Prostate gland (tissue), 2 donors: ENCODE results near the gene DYSF. TPM values are rescaled to one million over a fixed set of nuclear protein-coding genes. Genes with fewer than 3 reads are reported as not detected.

Experiments used
- DNase-seq: peaks from one replicate; pipeline ENCODE4 v3.0.0-alpha.2; 2019; ENCODE audit warnings: low spot score
- H3K27ac ChIP-seq, 2 donors: fragments of 200-600 bp; sonication (generic); 2 replicates each; pipeline ENCODE4 v1.5.1; 2017 to 2019
- H3K27me3 ChIP-seq: fragments of 200-600 bp; sonication (generic); replicated peaks from 2 replicates; pipeline ENCODE4 v1.5.1; 2019; ENCODE audit not compliant: insufficient read depth
- H3K36me3 ChIP-seq, 2 donors: fragments of 200-600 bp; sonication (generic); 1 replicate in 1 of 2; 2 replicates in 1 of 2; pipeline versions ENCODE4 v1.5.1 to v1.8.1; 2017 to 2019
- H3K4me1 ChIP-seq: fragments of 200-600 bp; sonication (generic); replicated peaks from 2 replicates; pipeline ENCODE4 v1.5.1; 2019
- H3K4me3 ChIP-seq, 2 donors: fragments of 200-600 bp; sonication (generic); 2 replicates each; pipeline ENCODE4 v1.5.1; 2017 to 2019
- H3K9me3 ChIP-seq: fragments of 200-600 bp; sonication (generic); 2 replicates; pipeline ENCODE4 v1.5.1; 2017
- POLR2A ChIP-seq: fragments of 450-650 bp; IDR thresholded peaks from one replicate; pipeline ENCODE4 v1.6.1; 2016; ENCODE audit warnings: antibody characterized with exemption, mild to moderate bottlenecking
- POLR2AphosphoS5 ChIP-seq: sonication (generic); formaldehyde crosslinking; IDR thresholded peaks from one replicate; pipeline ENCODE4 v1.6.1; 2017; ENCODE audit warnings: antibody characterized with exemption
- WGBS: methylation state at CpG from one replicate; pipeline ENCODE4 v1.1.5; 2018; 5-methylcytosine and 5-hydroxymethylcytosine counted together
- intact Hi-C: fragments of 100-400 bp; cut with DNase I; formaldehyde crosslinking; loops from one replicate; pipeline ENCODE4 v1.14.2; 2022
- total RNA-seq, 2 donors: library from RNA; depleted of rRNA; stranded (reverse); fragments of >200 nt; gene quantifications; one replicate each; pipeline ENCODE4 v1.1.0, GENCODE V29; 2016
- TF ChIP-seq, protein P1 (sequence below), 4 experiments: fragments of 200-600 bp in 2 of 4; fragments of 450-650 bp in 2 of 4; sonication (generic) in 2 of 4; IDR thresholded peaks; 1 replicate in 3 of 4; 2 replicates in 1 of 4; pipeline ENCODE4 v1.5.1; 2016 to 2019; ENCODE audit warnings: antibody characterized with exemption in 4 of 4, mild to moderate bottlenecking in 2 of 4, moderate library complexity in 2 of 4

The DYSF gene
- total RNA-seq, 2 donors from 2014 or later = 5.9 to 9.4 TPM

DNA sequence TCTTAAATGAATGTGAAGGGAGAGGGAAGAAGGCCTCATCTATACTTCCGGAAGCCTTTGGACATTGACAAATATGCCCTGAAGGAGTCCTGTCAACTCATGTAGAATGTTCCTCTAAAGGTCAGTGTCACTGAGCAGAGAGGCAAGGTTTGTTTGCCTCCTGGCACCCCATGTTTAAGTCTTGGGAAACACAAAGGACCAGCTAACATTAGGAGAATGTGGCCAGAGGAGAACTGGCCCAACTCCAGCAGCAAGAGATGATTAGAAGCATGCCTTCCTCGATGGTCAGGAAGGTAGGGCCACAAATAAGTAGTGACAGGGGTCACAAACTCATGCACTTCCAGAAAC is 5.7 kb downstream of the DYSF start:
- no peak for DNase-seq
- Histone ChIP-seq H3K4me3 (no peak overlapping the region), H3K4me1 (peaks cover under 1% of the 10 kb centered on the region), H3K9me3 (no peaks in the 10 kb centered on the region), H3K36me3 (no peaks in the 10 kb centered on the region), H3K27me3 (peaks cover 3% of the 10 kb centered on the region), H3K27ac (no peak overlapping the region)
- intact Hi-C loops = loop anchor here (5.0 kb wide), 1 partner anchor 127 kb away; the partner anchor contains the start of gene ZNF638
- 77% methylated on average over 2 of the region's 2 CpGs for WGBS
- TF ChIP-seq, protein P1, sequence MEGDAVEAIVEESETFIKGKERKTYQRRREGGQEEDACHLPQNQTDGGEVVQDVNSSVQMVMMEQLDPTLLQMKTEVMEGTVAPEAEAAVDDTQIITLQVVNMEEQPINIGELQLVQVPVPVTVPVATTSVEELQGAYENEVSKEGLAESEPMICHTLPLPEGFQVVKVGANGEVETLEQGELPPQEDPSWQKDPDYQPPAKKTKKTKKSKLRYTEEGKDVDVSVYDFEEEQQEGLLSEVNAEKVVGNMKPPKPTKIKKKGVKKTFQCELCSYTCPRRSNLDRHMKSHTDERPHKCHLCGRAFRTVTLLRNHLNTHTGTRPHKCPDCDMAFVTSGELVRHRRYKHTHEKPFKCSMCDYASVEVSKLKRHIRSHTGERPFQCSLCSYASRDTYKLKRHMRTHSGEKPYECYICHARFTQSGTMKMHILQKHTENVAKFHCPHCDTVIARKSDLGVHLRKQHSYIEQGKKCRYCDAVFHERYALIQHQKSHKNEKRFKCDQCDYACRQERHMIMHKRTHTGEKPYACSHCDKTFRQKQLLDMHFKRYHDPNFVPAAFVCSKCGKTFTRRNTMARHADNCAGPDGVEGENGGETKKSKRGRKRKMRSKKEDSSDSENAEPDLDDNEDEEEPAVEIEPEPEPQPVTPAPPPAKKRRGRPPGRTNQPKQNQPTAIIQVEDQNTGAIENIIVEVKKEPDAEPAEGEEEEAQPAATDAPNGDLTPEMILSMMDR (IDR thresholded peaks at IDR 0.05) = no peak
- TF ChIP-seq POLR2A (no peak), POLR2AphosphoS5 (no peak)

DNA sequence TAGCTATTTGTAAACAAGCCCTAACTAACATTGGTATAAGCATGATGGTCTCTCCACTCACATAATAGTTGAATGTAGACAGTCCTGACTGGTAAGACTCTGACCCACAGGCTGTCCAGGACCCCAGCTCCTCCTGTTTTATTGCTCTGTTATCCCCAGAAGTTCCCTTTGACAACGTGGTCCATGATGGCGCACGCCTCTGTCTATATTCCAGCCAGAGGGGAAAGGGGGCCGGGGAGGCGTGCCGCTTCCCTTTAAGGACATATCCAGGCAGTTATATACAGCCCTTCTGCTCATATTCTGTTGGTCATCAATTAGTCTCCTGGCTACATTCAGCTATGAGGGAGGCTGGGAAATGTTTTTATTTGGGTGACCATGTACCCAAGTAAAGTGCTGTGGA is 6.7 kb downstream of the DYSF start:
- no peak overlapping the region for H3K4me3 ChIP-seq
- 86% methylated on average over 6 of the region's 6 CpGs for WGBS
- DNase-seq = no peak
- H3K36me3 ChIP-seq = no peaks in the 10 kb centered on the region
- H3K27ac ChIP-seq = no peak overlapping the region
- TF ChIP-seq, protein P1 (IDR thresholded peaks at IDR 0.05) = no peak
- TF ChIP-seq POLR2AphosphoS5 (no peak), POLR2A (no peak)
- no peaks in the 10 kb centered on the region for H3K27me3 ChIP-seq
- intact Hi-C loops = no loop called here
- no peaks in the 10 kb centered on the region for H3K4me1 ChIP-seq
- no peaks in the 10 kb centered on the region for H3K9me3 ChIP-seq

DNA sequence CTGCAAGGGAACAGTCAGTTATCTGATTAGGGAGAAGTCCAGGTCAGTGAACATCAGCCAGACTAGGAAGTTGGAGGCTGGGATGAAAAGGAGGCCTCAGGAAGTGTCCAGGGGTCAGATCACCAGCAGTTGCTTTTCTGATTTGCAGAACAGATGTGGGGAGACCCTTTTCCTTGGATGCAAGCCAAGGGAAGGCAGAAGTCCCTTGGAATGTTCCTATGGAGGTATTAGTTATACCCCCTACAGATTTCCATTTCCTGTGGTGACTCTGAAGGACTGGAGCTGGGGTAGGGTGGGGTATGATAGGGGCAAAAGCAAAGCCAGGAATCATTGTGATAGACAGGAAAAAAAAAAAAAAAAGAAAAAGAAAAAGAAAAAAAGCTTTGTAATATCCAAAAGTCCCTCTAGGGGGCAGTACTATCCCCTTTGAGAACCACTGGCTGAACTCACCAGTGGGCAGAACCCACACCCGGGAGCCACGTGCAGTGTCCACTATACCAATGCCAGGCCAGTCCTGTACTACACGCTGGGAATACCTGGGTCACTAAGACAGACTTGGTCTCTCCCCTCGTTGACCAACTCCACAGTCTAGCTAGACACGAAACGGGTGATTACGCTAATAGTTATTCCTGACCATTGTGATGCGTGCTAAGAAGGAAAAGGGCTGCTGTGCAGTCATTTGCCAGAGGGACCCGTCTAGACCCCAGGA is 7.4 kb downstream of the DYSF start:
- Histone ChIP-seq H3K4me3 (no peak overlapping the region), H3K27me3 (no peaks in the 10 kb centered on the region), H3K4me1 (no peaks in the 10 kb centered on the region), H3K9me3 (no peaks in the 10 kb centered on the region), H3K36me3 (no peaks in the 10 kb centered on the region), H3K27ac (no peak overlapping the region)
- intact Hi-C loops = no loop called here
- no peak for DNase-seq
- 65% methylated on average over 9 of the region's 9 CpGs for WGBS
- TF ChIP-seq POLR2AphosphoS5 (no peak), POLR2A (no peak)
- TF ChIP-seq, protein P1 (IDR thresholded peaks at IDR 0.05) = no peak

DNA sequence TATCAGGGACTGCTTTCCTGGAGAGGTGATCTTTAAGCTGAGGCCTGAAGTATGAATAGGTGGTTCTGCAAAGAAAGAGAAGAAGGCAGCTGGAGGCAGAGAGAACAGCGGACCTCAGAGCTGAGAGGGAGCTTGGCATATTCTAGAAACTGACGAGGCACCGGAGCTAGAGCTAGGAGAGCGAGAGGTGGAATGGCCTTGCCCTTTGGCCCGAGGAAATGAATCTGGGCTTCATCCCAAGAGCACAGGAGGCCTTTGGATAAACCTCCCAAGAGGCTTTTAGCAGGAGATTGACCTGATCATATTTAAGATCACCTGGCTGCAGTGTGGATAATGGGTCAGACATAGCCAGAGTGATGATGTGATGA is 7.9 kb downstream of the DYSF start:
- 66% methylated on average over 5 of the region's 5 CpGs for WGBS
- Histone ChIP-seq H3K4me1 (no peaks in the 10 kb centered on the region), H3K27ac (no peak overlapping the region), H3K9me3 (no peaks in the 10 kb centered on the region), H3K4me3 (no peak overlapping the region), H3K36me3 (no peaks in the 10 kb centered on the region), H3K27me3 (no peaks in the 10 kb centered on the region)
- TF ChIP-seq POLR2AphosphoS5 (no peak), POLR2A (no peak)
- TF ChIP-seq, protein P1 (IDR thresholded peaks at IDR 0.05) = no peak
- DNase-seq = no peak
- intact Hi-C loops = no loop called here

DNA sequence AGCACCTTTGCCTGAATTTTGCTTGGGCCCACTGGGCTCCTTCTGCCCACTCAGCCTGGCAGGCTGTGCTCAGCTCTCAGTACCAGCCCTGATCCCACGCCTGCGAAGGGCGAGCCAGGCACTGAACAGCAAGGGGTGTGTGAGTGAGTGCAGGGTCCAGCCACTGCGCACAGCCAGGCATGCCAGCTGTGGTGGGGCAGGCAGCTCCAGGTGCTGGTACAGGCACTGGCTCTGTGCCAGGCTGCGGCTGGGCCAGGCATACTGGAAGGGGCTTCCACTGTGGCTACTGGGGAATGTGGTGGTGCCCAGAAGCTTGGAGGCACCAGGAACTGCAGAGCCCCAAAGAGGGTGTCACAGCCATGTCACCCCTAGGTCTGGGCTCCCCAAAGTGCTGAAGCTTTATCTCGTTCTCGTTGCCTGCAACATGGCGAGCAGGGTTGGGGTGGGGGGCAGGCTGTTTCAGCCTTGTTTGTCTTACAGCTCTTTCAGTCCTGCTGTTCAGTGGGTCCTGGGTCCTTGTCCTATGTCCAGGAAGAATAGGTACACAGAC is 8.8 kb downstream of the DYSF start:
- Histone ChIP-seq H3K4me3 (no peak overlapping the region), H3K4me1 (no peaks in the 10 kb centered on the region), H3K27ac (no peak overlapping the region), H3K9me3 (no peaks in the 10 kb centered on the region), H3K36me3 (no peaks in the 10 kb centered on the region), H3K27me3 (no peaks in the 10 kb centered on the region)
- intact Hi-C loops = no loop called here
- DNase-seq = no peak
- TF ChIP-seq, protein P1 (IDR thresholded peaks at IDR 0.05) = no peak
- 96% methylated on average over 7 of the region's 8 CpGs for WGBS
